ENCODE data around the gene MICU2. TPM values are rescaled to one million over a fixed set of nuclear protein-coding genes. Genes with fewer than 3 reads are reported as not detected.

MICU2 gene
- total and polyA plus RNA-seq, 2 of the 13 experiments (the other 11 are each of a cell fraction or from before 2014, with no cell fraction given) = 31.7 to 42.4 TPM

DNA sequence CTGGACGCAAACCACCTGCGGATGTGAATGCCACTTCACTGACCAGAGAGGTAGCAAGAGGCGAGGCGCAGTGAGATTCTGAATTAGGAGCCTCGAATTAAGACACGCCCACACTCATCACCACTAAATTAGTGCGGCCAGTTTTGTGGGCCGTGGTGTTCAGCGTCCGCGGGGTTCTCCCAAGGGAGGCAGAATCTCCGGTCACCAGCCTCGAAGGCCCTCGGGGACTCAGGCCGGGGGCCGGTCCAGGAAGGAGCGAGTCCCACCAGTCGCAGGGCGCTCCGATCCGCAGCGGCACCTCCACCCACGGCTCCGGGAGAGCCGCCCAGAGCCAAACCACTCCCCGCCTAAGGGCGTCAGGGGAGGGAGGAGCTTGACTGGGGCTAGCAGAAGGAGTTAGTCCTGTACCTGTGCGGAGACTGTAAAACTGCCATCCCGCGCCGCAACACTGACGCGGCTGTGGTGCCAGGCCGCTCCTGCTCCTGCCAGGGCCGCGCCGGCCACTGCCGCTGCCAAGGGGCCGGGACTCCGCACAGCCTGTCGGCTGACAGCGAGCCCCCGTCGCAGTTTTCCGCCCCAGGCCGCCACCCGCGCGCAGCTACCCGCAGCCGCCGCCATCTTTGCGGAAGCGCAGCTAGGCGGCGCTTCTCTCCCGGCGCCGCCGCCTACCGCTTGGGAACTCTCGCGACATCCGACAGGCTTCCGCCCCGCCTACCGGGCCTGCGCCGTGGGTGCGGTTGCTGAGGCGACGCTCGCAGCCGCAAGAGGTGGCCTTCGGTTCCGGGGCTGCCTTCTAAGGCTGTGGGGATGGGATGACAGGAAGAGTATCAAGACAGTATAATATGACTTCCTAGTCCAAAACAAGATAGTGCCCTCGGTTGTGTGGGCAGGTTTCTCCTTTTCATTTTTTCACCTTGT lies at the start of gene MICU2 (continued):
- TF ChIP-seq, protein P1, sequence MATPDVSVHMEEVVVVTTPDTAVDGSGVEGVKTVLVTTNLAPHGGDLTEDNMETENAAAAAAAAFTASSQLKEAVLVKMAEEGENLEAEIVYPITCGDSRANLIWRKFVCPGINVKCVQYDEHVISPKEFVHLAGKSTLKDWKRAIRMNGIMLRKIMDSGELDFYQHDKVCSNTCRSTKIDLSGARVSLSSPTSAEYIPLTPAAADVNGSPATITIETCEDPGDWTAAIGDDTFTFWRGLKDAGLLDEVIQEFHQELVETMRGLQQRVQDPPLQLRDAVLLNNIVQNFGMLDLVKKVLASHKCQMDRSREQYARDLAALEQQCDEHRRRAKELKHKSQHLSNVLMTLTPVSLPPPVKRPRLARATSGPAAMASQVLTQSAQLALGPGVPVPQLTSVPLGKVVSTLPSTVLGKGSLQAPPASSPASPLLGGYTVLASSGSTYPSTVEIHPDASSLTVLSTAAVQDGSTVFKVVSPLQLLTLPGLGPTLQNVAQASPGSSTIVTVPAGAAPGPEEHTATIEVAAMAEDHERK (CRISPR knock-in tag; IDR thresholded peaks at IDR 0.05; ENCODE audit: low read depth) = 0 out of 2 replicates have a peak, but pooled peaks have one; percentile 49
- TF ChIP-seq SMAD1 (CRISPR knock-in tag; IDR thresholded peaks at IDR 0.05; ENCODE audit: borderline replicate concordance, low read depth) (no peak), ZNF367 (CRISPR knock-in tag; IDR thresholded peaks at IDR 0.05; ENCODE audit: borderline replicate concordance) (no peak), TBX3 (IDR thresholded peaks at IDR 0.05; ENCODE audit: borderline replicate concordance) (no peak), CHCHD3 (CRISPR knock-in tag; IDR thresholded peaks at IDR 0.05) (no peak), KDM6A (CRISPR knock-in tag; IDR thresholded peaks at IDR 0.05; ENCODE audit: low read depth) (no peak), PPARG (CRISPR knock-in tag; conservative IDR thresholded peaks at IDR 0.05) (no peak), ZC3H4 (CRISPR knock-in tag; IDR thresholded peaks at IDR 0.05; ENCODE audit: borderline replicate concordance) (0 out of 2 replicates have a peak, but pooled peaks have one; percentile 46), NR2C2 (CRISPR knock-in tag; IDR thresholded peaks at IDR 0.05; ENCODE audit: borderline replicate concordance) (peak; percentile 49; the same call in 1 of the 2 replicates), CREB1 (IDR thresholded peaks at IDR 0.05) (no peak), CREB1 (CRISPR knock-in tag; IDR thresholded peaks at IDR 0.05) (no peak), ZNF263 (CRISPR knock-in tag; IDR thresholded peaks at IDR 0.05) (no peak), SRSF1 (optimal IDR thresholded peaks at IDR 0.05; ENCODE audit: low read depth, low read length) (peak; percentile 85), HOXD1 (CRISPR knock-in tag; IDR thresholded peaks at IDR 0.05) (no peak), SOX13 (IDR thresholded peaks at IDR 0.05) (peak; percentile 15; the same call in 1 of the 2 replicates), SOX13 (CRISPR knock-in tag; conservative IDR thresholded peaks at IDR 0.05 in 1 of 2, IDR thresholded peaks at IDR 0.05 in 1 of 2) (no peak; a peak in 1 of 4 replicates), ZNF121 (CRISPR knock-in tag; IDR thresholded peaks at IDR 0.05) (0 out of 2 replicates have a peak, but pooled peaks have one; percentile 17), TAF15 (IDR thresholded peaks at IDR 0.05; ENCODE audit: low read depth, low read length, poor library complexity, severe bottlenecking) (peak; percentile 38)
- TF ChIP-seq, protein P2, sequence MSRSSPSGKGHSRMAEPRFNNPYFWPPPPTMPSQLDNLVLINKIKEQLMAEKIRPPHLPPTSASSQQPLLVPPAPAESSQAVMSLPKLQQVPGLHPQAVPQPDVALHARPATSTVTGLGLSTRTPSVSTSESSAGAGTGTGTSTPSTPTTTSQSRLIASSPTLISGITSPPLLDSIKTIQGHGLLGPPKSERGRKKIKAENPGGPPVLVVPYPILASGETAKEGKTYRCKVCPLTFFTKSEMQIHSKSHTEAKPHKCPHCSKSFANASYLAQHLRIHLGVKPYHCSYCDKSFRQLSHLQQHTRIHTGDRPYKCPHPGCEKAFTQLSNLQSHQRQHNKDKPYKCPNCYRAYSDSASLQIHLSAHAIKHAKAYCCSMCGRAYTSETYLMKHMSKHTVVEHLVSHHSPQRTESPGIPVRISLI (CRISPR knock-in tag; IDR thresholded peaks at IDR 0.05; ENCODE audit: borderline replicate concordance) = peak; percentile 38; the same call in 1 of the 2 replicates
- TF ChIP-seq, protein P3, sequence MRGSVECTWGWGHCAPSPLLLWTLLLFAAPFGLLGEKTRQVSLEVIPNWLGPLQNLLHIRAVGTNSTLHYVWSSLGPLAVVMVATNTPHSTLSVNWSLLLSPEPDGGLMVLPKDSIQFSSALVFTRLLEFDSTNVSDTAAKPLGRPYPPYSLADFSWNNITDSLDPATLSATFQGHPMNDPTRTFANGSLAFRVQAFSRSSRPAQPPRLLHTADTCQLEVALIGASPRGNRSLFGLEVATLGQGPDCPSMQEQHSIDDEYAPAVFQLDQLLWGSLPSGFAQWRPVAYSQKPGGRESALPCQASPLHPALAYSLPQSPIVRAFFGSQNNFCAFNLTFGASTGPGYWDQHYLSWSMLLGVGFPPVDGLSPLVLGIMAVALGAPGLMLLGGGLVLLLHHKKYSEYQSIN (CRISPR knock-in tag; IDR thresholded peaks at IDR 0.05; ENCODE audit: borderline replicate concordance) = 0 out of 2 replicates have a peak, but pooled peaks have one; percentile 87
- TF ChIP-seq, protein P4, sequence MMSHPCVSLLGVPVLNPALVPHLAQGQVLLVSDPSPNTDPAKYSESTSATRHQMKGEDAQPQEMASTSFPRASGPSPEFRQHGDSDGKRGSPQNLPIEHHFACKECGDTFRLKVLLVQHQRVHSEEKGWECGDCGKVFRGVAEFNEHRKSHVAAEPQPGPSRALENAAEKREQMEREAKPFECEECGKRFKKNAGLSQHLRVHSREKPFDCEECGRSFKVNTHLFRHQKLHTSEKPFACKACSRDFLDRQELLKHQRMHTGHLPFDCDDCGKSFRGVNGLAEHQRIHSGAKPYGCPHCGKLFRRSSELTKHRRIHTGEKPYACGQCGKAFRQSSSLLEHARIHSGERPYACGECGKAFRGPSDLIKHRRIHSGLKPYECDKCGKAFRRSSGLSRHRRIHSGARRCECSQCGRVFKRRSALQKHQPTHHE (CRISPR knock-in tag; IDR thresholded peaks at IDR 0.05; ENCODE audit: borderline replicate concordance) = no peak
- TF ChIP-seq, protein P5, sequence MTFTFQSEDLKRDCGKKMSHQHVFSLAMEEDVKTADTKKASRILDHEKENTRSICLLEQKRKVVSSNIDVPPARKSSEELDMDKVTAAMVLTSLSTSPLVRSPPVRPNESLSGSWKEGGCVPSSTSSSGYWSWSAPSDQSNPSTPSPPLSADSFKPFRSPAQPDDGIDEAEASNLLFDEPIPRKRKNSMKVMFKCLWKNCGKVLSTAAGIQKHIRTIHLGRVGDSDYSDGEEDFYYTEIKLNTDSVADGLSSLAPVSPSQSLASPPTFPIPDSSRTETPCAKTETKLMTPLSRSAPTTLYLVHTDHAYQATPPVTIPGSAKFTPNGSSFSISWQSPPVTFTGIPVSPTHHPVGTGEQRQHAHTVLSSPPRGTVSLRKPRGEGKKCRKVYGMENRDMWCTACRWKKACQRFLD (CRISPR knock-in tag; IDR thresholded peaks at IDR 0.05; ENCODE audit: borderline replicate concordance) = peak; percentile 77; the same call in 1 of the 2 replicates

All from HepG2 (cell line).